GM18909 (cell line): ENCODE measurements around the gene TLR4.

Experiments
- ATAC-seq: cut with Tn5 transposase; IDR thresholded peaks from one replicate; pipeline ENCODE4 v1.9.1; 2021; ENCODE audit warnings: mild to moderate bottlenecking; ENCODE audit not compliant: unreplicated experiment, poor library complexity

The TLR4 gene

GRCh38 chr9:117739624-117740347, 35.6 kb downstream of the TLR4 start:
- ATAC-seq = no peak

- ATAC-seq = no peak
Observed at GRCh38 chr9:117742131-117742530, 37.9 kb downstream of the TLR4 start.

GRCh38 chr9:117744369-117744768, 40.2 kb downstream of the TLR4 start:
- peak; percentile 21 for ATAC-seq

- ATAC-seq = peak; percentile 60
Observed at GRCh38 chr9:117744856-117745389, 40.7 kb downstream of the TLR4 start.

GRCh38 chr9:117745598-117745997, 41.4 kb downstream of the TLR4 start:
- ATAC-seq = no peak

- ATAC-seq = no peak
Observed at GRCh38 chr9:117746263-117746662, 42.1 kb downstream of the TLR4 start.

GRCh38 chr9:117747386-117747970, 43.3 kb downstream of the TLR4 start:
- no peak for ATAC-seq

GRCh38 chr9:117750401-117750800, 46.2 kb downstream of the TLR4 start:
- ATAC-seq = no peak

- ATAC-seq = no peak
Observed at GRCh38 chr9:117752894-117753293, 48.7 kb downstream of the TLR4 start.

GRCh38 chr9:117757561-117758190, 53.5 kb downstream of the TLR4 start:
- no peak for ATAC-seq

GRCh38 chr9:117763314-117763713, 59.1 kb downstream of the TLR4 start:
- ATAC-seq = no peak

GRCh38 chr9:117768750-117769395, 64.7 kb downstream of the TLR4 start:
- ATAC-seq = no peak

GRCh38 chr9:117771136-117771535, 66.9 kb downstream of the TLR4 start:
- no peak for ATAC-seq

- no peak for ATAC-seq
Observed at GRCh38 chr9:117772960-117773359, 68.8 kb downstream of the TLR4 start.
